Peyer's patch (tissue), 4 donors: ENCODE data around the gene FNBP1.

Source experiments
- CTCF ChIP-seq, 6 experiments: fragments of 450-650 bp in 4 of 6; fragments of 200-600 bp in 2 of 6; sonication (generic) in 1 of 6; IDR thresholded peaks; one replicate each; pipeline ENCODE4 v1.5.1; 2017 to 2019; ENCODE audit warnings: antibody characterized with exemption in 6 of 6, mild to moderate bottlenecking in 3 of 6, moderate library complexity in 1 of 6
- POLR2A ChIP-seq, 2 donors: fragments of 450-650 bp; IDR thresholded peaks; one replicate each; pipeline ENCODE4 v1.5.1; 2017; ENCODE audit warnings: antibody characterized with exemption in 2 of 2, mild to moderate bottlenecking in 2 of 2, moderate library complexity in 2 of 2

GRCh38 chr9:129914051-129914450, 128.9 kb downstream of the FNBP1 start:
- TF ChIP-seq CTCF (IDR thresholded peaks at IDR 0.05) (no peak), POLR2A (IDR thresholded peaks at IDR 0.05) (no peak)
